ENCODE results near the gene TSHZ3.
A peak's percentile ranks its signal among the peaks of the same experiment; 100 is the strongest.

The TSHZ3 gene

DNA sequence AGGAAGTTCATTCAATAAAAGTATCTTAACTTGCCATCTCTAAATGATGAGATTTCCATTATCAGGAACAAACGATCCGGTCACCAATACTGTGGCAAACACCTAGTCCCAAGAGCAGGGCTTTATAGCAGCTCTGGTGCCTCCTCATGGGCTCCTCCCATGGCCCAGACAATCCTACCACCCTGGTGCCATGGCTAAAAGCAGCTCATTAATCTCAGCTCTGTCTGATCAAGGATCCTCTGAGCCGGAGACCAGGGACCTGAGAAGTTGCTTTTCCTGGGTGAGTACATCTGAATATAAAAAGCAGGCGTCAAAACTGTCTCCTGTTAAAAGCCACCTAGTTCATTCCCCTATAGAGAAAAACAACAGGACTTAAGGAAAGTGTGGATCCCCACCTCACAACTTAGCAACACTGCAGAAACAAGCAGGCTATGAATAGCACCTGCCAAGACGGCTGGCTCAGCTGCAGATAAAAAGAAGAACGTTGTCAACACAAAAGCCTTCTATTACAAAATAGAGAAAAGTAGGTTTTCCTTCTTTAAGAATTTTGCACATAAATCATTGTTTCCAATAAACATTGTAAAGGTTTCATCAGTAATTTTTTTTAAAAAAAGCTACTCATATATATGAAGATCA is 30.3 kb downstream of the TSHZ3 start:
- DNase-seq = peak in 1 of 42 donors; percentile 10

DNA sequence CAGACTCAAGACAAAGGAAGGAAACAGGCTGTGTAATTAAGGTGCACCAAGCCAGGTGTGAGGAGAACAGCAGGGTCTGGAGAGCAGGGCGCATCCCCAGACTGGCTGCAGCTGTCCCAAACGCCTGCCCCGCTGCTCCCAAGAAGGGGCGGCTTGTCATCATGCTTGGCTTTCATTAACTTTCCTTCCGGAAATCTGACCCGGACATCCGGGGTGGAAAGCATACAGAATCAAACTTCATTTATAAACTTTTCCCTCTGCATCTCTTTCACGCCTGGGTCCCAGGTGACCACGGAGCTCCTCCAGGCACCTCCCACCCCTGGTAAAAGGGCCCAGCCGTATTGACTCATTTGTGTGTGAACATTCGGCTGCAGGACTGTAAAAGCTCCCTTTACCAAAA is 31.7 kb downstream of the TSHZ3 start:
- no peak for DNase-seq
- intact Hi-C loops (cut with DNase I) = no loop called here

More for the DNA sequence above, 30.3 kb downstream of the TSHZ3 start:
- intact Hi-C loops (cut with DNase I) = no loop called here

DNA sequence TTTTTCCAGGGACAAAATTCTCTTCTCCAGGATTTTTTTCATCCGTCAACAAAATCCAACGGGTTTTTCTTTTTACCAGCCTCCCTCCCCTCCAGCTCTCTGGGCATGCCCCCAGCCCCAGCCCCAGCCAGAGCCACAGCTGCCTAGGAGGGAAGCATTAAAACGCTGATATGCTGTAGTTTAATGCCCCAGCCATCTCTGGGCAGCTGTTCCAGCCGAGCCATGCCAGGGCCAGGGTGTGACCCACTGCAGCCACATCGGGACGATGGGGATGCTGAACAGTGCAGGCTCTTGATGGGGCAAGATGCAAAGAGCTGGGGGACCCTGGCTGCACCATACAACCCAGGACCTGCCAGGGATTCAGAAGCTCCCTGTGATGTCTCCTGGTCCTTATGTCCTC is 32.1 kb downstream of the TSHZ3 start:
- intact Hi-C loops (cut with DNase I) = no loop called here
- DNase-seq = no peak

DNA sequence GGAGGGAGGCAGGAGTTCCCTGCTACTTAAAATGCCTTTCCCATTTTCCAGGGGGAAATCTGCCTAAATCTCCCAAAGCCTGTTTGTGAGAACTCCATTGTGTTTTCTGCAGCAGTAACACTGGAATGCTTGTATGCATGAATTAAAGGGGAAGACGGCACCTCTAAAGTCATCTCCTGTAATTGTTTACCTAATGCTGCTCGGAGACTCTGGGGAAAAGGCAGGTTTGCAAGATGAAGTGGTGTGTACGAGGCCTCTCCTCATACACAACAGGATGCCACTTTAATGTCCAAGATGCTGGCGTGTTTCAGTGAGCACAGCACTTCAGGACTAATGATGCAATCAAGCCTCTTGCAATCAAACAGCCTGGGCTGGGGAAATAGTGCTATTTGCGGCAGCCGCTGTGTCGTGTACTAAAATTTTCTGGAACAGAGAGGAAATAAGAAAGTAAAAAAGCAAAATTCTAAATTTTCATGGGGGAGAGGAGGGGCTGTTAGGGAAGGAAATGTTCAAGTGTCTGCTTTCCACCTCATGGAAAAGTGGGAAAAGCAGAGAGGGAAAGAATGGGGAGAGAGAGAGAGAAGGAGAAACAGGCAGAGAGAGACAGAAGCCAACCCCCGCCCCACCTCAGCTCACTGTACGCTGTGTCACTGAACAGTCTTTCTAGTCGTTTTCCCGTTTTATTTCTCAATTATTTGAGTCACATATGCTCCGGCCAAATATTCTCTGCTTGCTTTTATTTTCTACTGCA is 32.9 kb downstream of the TSHZ3 start:
- intact Hi-C loops (cut with DNase I) = no loop called here
- peak in 6 of 42 donors; percentile 11 to 43 (median 22) for DNase-seq

DNA sequence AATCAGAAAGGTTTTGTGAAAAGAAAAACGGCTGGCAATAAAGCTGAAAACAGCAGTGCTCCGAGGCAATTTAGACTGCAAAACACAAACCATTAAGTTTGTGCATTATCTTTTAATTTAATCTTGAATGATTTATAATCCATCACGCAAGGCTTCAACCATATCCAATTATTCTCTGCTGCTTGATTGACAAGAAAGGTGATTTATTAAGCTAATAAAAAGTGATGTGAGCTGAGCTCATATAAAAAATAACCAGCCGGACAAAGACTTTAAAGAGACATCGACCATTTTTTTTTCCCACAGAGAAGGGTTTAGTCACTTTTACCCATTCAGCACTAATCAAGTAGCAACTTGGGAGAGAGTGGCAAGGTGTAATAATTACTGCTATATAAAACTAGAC is 33.6 kb downstream of the TSHZ3 start:
- intact Hi-C loops (cut with DNase I) = no loop called here

DNA sequence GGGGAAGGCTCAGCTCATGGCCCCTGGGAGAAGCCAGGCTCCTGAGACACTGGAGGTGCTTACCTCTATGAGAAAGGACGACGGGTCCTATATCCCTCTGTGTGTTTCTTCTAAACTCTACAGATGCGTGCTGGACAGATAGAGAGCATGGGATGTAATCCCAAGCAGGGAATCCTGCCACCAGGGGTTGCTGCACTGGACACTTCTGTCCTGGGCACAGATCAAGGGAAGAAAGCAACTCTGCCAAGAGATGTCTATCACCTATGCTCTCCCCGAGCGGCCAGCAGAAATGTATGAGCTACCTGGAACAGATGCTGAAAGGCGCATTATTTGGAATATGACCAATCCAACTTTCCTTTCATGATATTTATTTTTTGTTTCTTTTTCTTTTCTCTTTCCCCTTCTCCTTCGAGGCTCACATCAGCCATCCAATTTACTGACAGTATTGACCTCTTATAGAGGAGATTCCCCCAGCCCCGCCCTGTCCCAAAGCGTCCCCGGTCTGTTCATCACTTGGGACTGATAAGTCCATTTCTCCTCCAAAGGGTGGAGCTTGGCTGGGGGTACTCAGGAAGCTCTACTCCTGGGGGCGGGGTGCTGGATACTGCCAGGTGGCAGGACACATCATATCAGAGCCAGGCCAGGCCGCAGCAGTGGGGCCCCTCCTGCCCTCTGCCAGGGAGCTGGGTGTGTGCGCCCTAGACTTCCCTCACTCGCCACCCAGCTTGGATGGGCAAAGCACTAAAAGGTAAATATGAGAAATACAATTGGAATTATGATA is 34.2 kb downstream of the TSHZ3 start:
- peak in 1 of 42 donors; percentile 32 for DNase-seq
- intact Hi-C loops (cut with DNase I) = no loop called here

More for the DNA sequence above, 33.6 kb downstream of the TSHZ3 start:
- DNase-seq = no peak

DNA sequence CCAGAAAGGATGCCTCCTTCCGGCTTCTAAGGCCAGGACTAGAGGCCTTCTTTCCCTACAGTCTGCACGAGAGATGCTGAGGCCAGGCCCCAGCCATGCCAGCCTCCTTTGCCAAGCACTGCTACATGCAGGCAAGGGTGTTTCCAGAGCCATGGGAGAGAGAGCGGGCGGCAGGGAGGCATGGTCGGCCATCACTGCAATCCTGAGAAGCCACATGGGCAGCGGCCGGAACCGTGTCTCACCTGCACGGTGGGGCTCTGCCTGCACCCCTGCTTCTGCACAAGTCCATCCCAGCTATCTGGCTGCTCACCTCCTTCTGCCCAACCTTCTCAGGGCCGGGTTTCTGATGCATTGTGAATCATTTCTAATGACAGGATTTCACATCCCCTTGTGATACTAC is 35.1 kb downstream of the TSHZ3 start:
- peak in 1 of 42 donors; percentile 32 for DNase-seq
- intact Hi-C loops (cut with DNase I) = no loop called here

DNA sequence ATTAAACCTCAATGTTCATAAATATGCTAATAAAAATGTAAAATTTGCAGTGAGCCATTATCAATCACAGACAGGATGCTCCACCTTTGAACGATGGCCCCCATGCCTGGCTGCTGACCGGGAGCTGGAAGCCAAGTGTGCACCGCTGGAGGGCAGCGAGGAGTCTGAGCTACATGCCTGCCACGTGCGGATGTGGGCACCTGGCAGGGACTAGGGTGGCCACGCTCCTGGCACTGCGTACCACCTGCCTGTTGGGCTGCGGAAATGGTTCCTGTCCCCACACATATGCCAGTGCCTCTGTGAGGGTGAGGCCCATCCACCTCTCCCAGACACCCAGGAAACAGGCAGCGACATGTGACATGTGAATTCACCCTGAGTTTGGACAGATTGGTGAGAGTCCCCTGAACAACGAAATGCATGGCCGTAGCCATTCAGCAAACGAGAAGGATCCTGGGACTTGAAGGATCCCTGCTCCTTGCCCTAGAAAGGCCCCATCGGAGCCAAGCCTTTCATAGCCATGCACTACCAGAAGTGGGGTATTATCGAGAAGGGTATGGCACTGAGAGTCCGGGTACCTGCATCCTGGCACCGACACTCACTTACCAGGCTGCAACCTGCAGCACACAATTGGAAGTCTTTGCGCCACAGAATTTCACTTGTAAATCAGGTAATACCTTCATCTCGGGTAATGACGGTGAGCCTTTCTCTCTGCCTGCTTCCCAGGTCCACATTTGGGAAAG is 35.8 kb downstream of the TSHZ3 start:
- peak in 2 of 42 donors; percentile 31 to 40 for DNase-seq
- intact Hi-C loops (cut with DNase I) = no loop called here

DNA sequence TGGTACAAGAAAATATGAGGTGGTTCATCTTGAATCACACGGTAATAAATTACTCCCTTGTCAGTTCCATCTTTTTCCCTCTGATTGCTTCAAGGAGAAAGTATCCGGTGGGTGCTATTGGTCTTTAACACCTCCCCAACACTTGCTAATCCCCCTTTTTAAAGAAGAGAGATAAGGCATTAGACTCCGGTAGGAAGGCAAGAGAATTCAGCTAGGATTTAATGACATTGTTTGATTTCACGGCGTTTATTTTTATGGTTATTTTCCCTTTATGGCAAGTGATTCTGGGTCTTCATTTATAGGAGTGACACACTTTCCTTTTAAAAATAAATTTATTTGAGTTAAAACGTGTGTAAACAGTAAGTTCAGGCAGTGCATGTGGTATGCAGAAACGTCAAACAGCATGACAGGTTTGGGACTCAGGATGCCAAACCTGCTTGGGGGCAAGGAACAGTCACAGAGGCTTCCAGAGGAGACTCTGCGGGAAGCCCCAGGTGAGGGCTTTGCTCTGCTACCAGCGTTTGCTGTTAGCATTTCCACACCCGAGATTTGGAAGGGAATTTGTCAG is 36.5 kb downstream of the TSHZ3 start:
- intact Hi-C loops (cut with DNase I) = no loop called here
- DNase-seq = peak in 1 of 42 donors; percentile 29

DNA sequence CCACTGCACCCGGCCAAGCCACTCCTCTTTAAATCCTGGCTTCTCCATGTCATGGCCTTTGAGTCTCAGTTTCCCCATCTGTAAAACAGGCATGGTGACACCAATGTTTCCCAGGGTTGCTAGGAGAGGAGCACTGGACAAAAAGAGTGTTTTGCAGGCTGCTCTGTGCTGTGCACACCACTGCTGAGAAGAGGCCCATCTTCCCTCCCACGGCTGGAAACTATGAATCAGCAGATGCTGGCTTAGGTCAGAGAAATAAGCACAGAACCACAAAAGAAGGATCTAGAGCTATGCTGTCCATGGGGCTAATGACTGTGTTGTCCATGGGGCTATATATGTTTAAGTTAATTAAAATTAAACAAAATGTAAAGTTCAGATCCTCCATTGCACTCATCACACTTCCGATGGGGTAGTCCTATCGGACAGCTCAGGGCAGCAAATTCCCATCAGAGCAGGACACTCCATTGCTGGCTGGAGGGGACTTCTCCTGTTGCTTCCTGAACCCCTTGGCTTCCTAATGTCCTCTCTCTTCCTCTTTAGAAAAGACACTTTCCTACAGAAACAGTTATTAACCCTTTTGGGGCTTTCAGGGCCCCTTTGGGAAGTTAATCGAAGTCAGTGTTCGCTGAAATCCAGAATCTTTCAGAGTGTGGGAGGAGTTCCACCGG is 37.1 kb downstream of the TSHZ3 start:
- DNase-seq = peak in 1 of 42 donors; percentile 8
- intact Hi-C loops (cut with DNase I) = no loop called here

DNA sequence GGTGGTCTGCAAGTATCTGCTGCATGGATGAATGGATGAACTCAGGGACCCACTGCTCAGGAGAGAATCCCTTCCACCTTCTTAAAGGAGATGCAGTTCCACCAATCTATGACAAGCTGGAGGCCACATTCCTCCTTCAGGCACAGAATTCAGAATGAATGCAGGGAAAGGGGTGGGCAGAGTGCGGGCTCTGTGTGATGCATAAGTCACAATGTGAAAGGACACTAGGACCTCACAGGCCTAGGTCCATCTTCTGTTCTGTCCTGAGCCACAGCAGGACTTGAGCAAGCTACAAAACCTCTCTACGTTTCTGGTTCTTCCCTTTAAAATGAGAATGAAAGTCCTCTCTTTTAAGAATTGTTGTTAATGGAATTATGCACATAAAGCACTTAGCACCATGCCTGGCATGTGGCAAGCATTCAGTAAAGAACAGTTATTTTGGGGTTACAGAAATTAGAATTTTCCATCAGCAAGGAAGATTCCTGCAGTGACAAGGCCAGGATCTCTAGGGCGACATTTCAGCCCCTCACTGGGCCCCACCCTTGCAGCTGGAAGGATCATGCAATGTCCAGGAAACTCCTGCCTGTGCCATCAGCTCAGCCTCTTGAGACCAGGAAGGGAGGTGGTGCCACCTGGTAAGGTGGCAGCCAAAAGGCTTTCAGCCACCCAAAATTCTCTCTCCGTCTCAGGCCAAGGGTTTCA is 38.7 kb downstream of the TSHZ3 start:
- peak in 1 of 42 donors; percentile 26 for DNase-seq
- intact Hi-C loops (cut with DNase I) = no loop called here

DNA sequence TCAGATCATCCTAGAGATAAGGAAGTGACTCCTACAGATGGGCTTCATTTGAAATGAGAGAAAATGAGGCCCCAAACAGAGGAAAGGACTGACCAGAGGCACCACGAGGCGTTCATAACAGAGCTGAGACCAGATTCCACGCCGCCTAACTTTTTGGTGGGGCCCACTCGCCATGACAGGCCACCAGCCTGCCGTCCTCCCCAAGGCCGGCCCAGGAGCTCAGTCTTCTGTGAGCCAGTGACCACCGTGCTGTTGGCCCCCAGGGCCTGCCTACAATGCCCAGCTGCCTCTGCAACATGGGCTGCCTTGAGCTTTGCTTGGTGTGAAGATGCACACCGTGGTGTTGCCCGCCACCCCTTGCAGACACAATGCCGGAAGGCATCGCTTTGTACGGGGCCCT is 40.5 kb downstream of the TSHZ3 start:
- intact Hi-C loops (cut with DNase I) = no loop called here
- peak in 1 of 42 donors; percentile 26 for DNase-seq

DNA sequence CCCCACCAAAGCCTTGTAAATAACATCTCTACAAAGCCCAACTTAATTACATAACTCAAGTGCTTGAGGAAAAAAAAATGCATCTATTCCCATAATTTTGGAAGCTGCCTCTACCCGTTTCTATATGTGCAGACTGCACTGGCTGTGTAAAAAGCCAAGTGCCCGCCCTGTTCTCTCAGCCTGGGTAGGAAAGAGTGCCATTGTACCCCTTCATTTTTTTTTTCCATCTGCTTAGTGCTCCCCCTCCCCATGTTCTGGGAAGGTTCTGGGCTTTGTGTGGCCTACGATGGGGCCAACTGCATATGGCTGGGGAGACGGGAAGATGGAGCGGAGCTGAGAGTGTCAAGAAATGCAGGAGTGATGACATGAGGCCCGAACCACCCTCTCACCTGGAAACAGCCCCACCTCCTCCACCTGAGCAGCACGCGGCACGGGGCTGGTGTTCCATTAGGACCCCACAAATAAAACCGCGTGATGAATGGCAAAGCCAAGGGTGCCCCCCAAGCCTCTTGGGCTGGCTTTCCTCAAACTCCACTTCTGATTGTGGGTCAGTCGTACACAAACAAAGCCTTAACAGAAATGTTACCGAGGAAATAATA is 42.1 kb downstream of the TSHZ3 start:
- intact Hi-C loops (cut with DNase I) = no loop called here

DNA sequence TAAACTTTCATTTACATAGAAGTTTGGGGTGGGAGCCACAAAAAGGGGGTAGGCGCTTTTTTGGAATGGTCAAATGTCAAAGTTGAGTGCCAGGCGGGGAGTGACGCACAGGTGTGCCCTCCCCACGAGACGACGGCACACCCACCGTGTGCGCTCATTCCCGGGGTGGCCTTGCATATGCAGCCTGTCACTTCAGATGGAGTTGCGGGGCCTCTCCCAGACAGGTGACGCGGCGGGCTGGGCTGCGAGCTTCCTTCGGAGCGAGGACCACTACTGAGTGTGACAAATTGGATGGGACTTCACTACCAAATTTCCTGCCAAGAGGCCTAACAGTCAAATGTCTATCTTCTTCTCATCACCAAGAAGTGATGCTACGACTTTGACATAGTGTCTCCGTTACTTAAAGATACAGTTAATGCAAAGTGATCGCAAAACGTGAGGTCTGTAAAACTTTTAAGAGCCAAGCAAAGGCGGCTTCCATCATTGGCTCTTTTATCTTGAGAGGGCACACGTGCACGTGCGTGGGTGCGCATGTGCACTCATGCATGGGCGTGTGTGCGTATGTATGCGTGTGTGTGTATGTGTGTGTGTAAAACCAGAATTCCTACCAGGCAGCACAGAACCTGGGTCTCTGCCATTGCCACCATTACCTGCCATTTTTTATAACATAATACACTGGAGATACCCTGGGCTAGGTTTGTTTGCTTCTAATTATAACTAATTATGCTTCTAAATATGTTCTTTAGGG is 43.1 kb downstream of the TSHZ3 start:
- peak in 1 of 42 donors; percentile 21 for DNase-seq
- intact Hi-C loops (cut with DNase I) = no loop called here

More for the DNA sequence above, 42.1 kb downstream of the TSHZ3 start:
- DNase-seq = peak in 1 of 42 donors; percentile 26

DNA sequence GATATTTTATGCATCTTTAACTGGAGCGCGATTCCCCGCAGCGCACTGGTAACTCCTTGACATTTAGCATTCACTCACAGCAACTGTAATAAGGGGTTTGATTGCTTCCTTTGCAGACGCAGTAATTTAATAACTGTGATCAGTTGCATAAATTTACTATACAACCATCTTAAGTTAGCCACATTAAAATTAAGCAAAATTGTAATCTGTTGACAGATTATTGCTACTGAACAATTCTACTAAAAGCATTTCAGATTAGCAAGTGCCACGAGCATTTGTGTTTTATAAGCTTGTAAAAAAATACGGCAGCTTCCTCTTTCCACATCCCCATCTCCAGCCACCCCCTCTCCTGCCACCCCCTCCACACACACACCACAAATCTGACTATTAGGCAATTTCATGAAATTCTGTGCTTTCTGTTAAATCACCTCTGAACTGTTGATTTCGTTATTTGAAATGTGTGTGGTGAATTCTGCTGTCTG is 44.4 kb downstream of the TSHZ3 start:
- intact Hi-C loops (cut with DNase I) = no loop called here
- DNase-seq = peak in 5 of 42 donors; percentile 19 to 52 (median 25)

DNA sequence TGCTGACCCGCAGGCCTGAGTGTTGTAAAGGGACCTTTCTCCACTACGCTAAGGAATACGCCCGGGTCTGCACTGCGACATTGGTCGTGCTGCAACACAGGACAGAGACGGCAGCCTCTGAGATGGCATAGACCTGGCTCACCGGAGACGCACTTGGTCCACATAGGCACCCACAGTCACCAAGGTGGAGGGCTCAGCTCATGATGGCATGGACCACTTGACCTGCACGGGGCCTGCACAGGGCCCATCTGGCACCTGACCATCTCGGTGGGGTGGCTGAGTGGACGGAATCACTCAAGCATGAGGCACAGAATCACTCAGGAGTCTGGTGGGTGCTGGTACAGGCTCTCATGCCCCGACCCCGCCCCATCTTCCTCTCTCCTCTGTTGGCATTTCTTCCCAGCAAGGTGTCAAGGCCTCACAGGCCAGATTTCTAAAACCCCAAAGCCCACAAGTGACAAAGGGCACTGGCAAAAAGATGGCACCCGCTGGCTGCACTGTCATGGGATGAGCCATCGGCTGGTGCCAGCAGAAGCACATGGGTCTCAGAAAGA is 45.9 kb downstream of the TSHZ3 start:
- peak in 1 of 42 donors; percentile 29 for DNase-seq
- intact Hi-C loops (cut with DNase I) = no loop called here
